Prostate gland (tissue), 2 donors: ENCODE data around the gene SPINK8. TPM values are rescaled to one million over a fixed set of nuclear protein-coding genes. Genes with fewer than 3 reads are reported as not detected.

Experiments
- DNase-seq: peaks from one replicate; pipeline ENCODE4 v3.0.0-alpha.2; 2019; ENCODE audit warnings: low spot score
- H3K27ac ChIP-seq, 2 donors: fragments of 200-600 bp; sonication (generic); 2 replicates each; pipeline ENCODE4 v1.5.1; 2017 to 2019
- H3K27me3 ChIP-seq: fragments of 200-600 bp; sonication (generic); replicated peaks from 2 replicates; pipeline ENCODE4 v1.5.1; 2019; ENCODE audit not compliant: insufficient read depth
- H3K36me3 ChIP-seq, 2 donors: fragments of 200-600 bp; sonication (generic); 1 replicate in 1 of 2; 2 replicates in 1 of 2; pipeline versions ENCODE4 v1.5.1 to v1.8.1; 2017 to 2019
- H3K4me1 ChIP-seq: fragments of 200-600 bp; sonication (generic); replicated peaks from 2 replicates; pipeline ENCODE4 v1.5.1; 2019
- H3K4me3 ChIP-seq, 2 donors: fragments of 200-600 bp; sonication (generic); 2 replicates each; pipeline ENCODE4 v1.5.1; 2017 to 2019
- H3K9me3 ChIP-seq: fragments of 200-600 bp; sonication (generic); 2 replicates; pipeline ENCODE4 v1.5.1; 2017
- CTCF ChIP-seq, 4 experiments: fragments of 200-600 bp in 2 of 4; fragments of 450-650 bp in 2 of 4; sonication (generic) in 2 of 4; IDR thresholded peaks; 1 replicate in 3 of 4; 2 replicates in 1 of 4; pipeline ENCODE4 v1.5.1; 2016 to 2019; ENCODE audit warnings: antibody characterized with exemption in 4 of 4, mild to moderate bottlenecking in 2 of 4, moderate library complexity in 2 of 4
- POLR2A ChIP-seq: fragments of 450-650 bp; IDR thresholded peaks from one replicate; pipeline ENCODE4 v1.6.1; 2016; ENCODE audit warnings: antibody characterized with exemption, mild to moderate bottlenecking
- POLR2AphosphoS5 ChIP-seq: sonication (generic); formaldehyde crosslinking; IDR thresholded peaks from one replicate; pipeline ENCODE4 v1.6.1; 2017; ENCODE audit warnings: antibody characterized with exemption
- WGBS: methylation state at CpG from one replicate; pipeline ENCODE4 v1.1.5; 2018; 5-methylcytosine and 5-hydroxymethylcytosine counted together
- intact Hi-C: fragments of 100-400 bp; cut with DNase I; formaldehyde crosslinking; loops from one replicate; pipeline ENCODE4 v1.14.2; 2022
- total RNA-seq, 2 donors: library from RNA; depleted of rRNA; stranded (reverse); fragments of >200 nt; gene quantifications; one replicate each; pipeline ENCODE4 v1.1.0, GENCODE V29; 2016

The SPINK8 gene
- total RNA-seq, 2 donors from 2014 or later: 4.9 TPM; not detected in 1

- Histone ChIP-seq H3K27ac (peak overlapping the region; percentile 52 to 71), H3K27me3 (no peaks in the 10 kb centered on the region), H3K4me3 (no peak overlapping the region), H3K4me1 (no peaks in the 10 kb centered on the region), H3K36me3 (no peaks in the 10 kb centered on the region), H3K9me3 (no peaks in the 10 kb centered on the region)
- TF ChIP-seq POLR2AphosphoS5 (no peak), CTCF (IDR thresholded peaks at IDR 0.05) (no peak), POLR2A (no peak)
- intact Hi-C loops: no loop called here
- WGBS: 65% methylated on average over 8 of the region's 8 CpGs
- no peak for DNase-seq
Observed at GRCh38 chr3:48269592-48269991, 63.9 kb downstream of the SPINK8 start.

- no peak overlapping the region for H3K4me3 ChIP-seq
- WGBS: 49% methylated on average over 23 of the region's 23 CpGs
- TF ChIP-seq POLR2A (no peak), CTCF (IDR thresholded peaks at IDR 0.05) (no peak), POLR2AphosphoS5 (no peak)
- peak overlapping the region; percentile 52 to 71 for H3K27ac ChIP-seq
- intact Hi-C loops: no loop called here
- no peaks in the 10 kb centered on the region for H3K4me1 ChIP-seq
- H3K9me3 ChIP-seq: no peaks in the 10 kb centered on the region
- no peaks in the 10 kb centered on the region for H3K36me3 ChIP-seq
- DNase-seq: peak; percentile 37
- H3K27me3 ChIP-seq: no peaks in the 10 kb centered on the region
Observed at GRCh38 chr3:48268936-48269561, 64.4 kb downstream of the SPINK8 start.

GRCh38 chr3:48268381-48268935, 65.0 kb downstream of the SPINK8 start:
- intact Hi-C loops: no loop called here
- Histone ChIP-seq H3K27ac (peak overlapping the region; percentile 52 to 71), H3K27me3 (no peaks in the 10 kb centered on the region), H3K9me3 (no peaks in the 10 kb centered on the region), H3K4me1 (no peaks in the 10 kb centered on the region), H3K4me3 (no peak overlapping the region), H3K36me3 (no peaks in the 10 kb centered on the region)
- DNase-seq: peak; percentile 76
- TF ChIP-seq POLR2AphosphoS5: peak; percentile 68
- TF ChIP-seq POLR2A: peak; percentile 12
- TF ChIP-seq CTCF (IDR thresholded peaks at IDR 0.05): no peak
- 44% methylated on average over 13 of the region's 13 CpGs for WGBS

- no peaks in the 10 kb centered on the region for H3K27me3 ChIP-seq
- H3K9me3 ChIP-seq: no peaks in the 10 kb centered on the region
- intact Hi-C loops: no loop called here
- no peaks in the 10 kb centered on the region for H3K36me3 ChIP-seq
- peak overlapping the region; percentile 52 to 71 for H3K27ac ChIP-seq
- 55% methylated on average over 2 of the region's 2 CpGs for WGBS
- TF ChIP-seq POLR2A: no peak
- TF ChIP-seq CTCF (IDR thresholded peaks at IDR 0.05): no peak
- TF ChIP-seq POLR2AphosphoS5: no peak
- H3K4me3 ChIP-seq: no peak overlapping the region
- no peak for DNase-seq
- no peaks in the 10 kb centered on the region for H3K4me1 ChIP-seq
Observed at GRCh38 chr3:48267782-48268181, 65.7 kb downstream of the SPINK8 start.

GRCh38 chr3:48258530-48258929, 74.9 kb downstream of the SPINK8 start:
- no peak for TF ChIP-seq POLR2AphosphoS5
- TF ChIP-seq CTCF (IDR thresholded peaks at IDR 0.05): no peak
- TF ChIP-seq POLR2A: no peak
- 93% methylated on average over 1 of the region's 1 CpG for WGBS
- Histone ChIP-seq H3K4me1 (no peaks in the 10 kb centered on the region), H3K36me3 (no peaks in the 10 kb centered on the region), H3K4me3 (no peak overlapping the region), H3K9me3 (no peaks in the 10 kb centered on the region), H3K27me3 (no peaks in the 10 kb centered on the region), H3K27ac (no peak overlapping the region)
- intact Hi-C loops: no loop called here
- DNase-seq: no peak
